C4-2B (cell line): Measurements from ENCODE around the gene RBBP9.
"Not testable (repeated sequence)": the region's sequence is repeated elsewhere in the genome, so short reads cannot be mapped to it uniquely, and the experiment has no call there.

Experiments
- CTCF ChIP-seq: fragments of 450-650 bp; conservative IDR thresholded peaks from 2 replicates; pipeline ENCODE4 v1.5.1; 2017; ENCODE audit warnings: mild to moderate bottlenecking
- ZFX ChIP-seq: fragments of 450-650 bp; IDR thresholded peaks from 2 replicates; pipeline ENCODE4 v1.6.1; 2017

GRCh38 chr20:18501672-18502071 is 4.6 kb upstream of the RBBP9 start:
- TF ChIP-seq CTCF, ZFX: not testable (repeated sequence)
